ENCODE data around the gene ENO1.

DNA sequence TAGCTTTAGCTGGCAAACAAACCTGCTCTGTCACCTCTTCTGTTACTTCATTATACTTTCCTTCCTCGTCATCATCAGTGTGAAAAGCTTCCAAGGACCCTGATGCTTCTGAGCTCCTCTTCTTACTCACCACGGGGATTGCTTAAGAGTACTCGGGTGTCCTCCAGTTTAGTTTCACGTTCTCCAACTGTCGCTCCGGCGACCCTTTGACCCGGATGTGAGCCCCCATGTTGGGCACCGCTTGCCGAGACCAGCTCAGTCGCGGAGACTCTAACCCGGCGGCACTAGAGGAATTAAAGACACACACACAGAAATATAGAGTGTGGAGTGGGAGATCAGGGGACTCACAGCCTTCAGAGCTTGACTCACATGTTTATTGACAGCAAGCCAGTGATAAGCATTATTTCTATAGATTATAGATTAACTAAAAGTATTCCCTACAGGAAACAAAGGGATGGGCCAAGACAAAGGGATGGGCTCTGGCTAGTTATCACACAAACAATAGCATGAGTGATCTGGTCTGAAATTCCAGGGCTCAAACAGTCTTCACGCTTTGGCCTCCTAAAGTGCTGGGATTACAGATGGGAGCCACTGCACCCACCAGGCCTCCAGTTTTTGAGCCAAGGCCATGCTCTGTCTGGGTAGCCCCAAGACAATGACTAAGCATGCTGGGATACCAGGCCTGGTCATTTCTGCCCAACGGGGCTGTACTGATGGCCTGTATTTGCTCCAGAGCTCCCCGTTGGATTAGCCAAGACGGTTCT, 30.1 kb upstream of the ENO1 start:
- TF ChIP-seq, protein P1, sequence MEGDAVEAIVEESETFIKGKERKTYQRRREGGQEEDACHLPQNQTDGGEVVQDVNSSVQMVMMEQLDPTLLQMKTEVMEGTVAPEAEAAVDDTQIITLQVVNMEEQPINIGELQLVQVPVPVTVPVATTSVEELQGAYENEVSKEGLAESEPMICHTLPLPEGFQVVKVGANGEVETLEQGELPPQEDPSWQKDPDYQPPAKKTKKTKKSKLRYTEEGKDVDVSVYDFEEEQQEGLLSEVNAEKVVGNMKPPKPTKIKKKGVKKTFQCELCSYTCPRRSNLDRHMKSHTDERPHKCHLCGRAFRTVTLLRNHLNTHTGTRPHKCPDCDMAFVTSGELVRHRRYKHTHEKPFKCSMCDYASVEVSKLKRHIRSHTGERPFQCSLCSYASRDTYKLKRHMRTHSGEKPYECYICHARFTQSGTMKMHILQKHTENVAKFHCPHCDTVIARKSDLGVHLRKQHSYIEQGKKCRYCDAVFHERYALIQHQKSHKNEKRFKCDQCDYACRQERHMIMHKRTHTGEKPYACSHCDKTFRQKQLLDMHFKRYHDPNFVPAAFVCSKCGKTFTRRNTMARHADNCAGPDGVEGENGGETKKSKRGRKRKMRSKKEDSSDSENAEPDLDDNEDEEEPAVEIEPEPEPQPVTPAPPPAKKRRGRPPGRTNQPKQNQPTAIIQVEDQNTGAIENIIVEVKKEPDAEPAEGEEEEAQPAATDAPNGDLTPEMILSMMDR (conservative IDR thresholded peaks at IDR 0.05): no peak
- no peak for TF ChIP-seq ZFX (IDR thresholded peaks at IDR 0.05)
